IPS-18c (cell line): ENCODE results near the gene AOPEP.

Experiments used
- H3K4me3 ChIP-seq: 2 replicates; pipeline ENCODE4 v1.7.0; 2013; ENCODE audit warnings: low read depth, mild to moderate bottlenecking, low read length, moderate library complexity; ENCODE audit not compliant: insufficient read depth
- H3K9me3 ChIP-seq: one replicate; pipeline ENCODE4 v1.6.1; 2013; ENCODE audit warnings: mild to moderate bottlenecking, low read length, moderate library complexity; ENCODE audit not compliant: control insufficient read depth, insufficient read depth

The AOPEP gene

DNA sequence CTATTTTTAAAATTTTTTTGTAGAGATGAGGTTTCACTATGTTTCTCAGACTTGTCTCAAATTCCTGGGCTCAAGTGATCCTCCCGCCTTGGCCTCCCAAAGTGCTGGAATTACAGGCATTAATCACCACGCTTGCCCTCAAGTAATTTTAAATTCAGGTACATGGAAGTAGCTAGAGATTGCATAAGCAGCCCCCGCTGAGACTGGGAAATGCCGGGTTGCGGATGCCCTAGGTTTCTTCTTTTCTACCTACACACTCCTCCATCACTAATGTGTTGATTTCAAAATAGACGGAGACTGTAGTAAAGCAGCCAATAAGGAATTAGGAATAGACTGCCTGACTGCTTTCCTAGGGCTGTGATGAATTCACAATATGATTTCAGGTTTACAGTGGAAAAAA is 388.6 kb downstream of the AOPEP start:
- H3K9me3 ChIP-seq = no peaks in the 10 kb centered on the region
- no peak overlapping the region for H3K4me3 ChIP-seq

DNA sequence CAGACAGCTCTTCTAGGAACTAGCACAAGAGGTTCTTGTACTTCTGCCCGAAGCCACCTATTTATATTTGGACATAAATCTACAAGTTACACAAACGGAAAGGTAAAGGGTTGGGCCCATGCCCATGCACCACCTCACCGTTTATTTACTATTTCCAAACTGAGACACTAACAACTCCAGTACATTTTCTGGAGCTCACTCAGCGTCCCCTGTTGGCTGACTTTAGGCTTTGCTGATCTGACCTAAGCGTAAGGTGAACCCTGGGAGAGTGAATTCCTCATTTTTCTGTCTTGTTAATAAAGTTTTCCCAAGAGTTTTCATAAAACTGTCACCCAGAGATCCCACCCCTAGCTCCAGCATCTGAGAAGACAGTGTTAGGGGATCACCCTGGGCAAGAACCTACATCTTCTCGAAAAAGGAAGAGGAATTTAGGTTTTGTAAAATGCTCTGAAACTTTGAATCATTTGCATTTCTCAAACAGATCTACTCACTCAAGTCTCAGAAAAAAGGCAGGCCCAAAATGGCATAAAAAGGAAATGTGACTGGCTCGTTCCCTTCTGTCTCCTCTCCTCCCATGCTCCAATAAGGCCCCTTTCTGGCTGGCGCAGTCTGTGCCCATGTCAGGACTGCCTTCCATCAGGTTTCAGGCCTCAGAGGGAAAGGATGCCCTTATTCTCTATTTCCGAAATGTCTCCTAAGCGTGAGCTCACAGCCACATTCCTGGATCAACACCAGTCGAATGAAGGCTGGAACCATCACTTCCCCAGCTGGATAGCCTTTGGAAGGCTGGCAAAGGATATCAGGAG is 389.7 kb downstream of the AOPEP start:
- H3K9me3 ChIP-seq = no peaks in the 10 kb centered on the region
- H3K4me3 ChIP-seq = no peak overlapping the region

- Histone ChIP-seq H3K4me3 (no peak overlapping the region), H3K9me3 (no peaks in the 10 kb centered on the region)
These were observed 390.3 kb downstream of the AOPEP start for GRCh38 chr9:95116808-95117204.

DNA sequence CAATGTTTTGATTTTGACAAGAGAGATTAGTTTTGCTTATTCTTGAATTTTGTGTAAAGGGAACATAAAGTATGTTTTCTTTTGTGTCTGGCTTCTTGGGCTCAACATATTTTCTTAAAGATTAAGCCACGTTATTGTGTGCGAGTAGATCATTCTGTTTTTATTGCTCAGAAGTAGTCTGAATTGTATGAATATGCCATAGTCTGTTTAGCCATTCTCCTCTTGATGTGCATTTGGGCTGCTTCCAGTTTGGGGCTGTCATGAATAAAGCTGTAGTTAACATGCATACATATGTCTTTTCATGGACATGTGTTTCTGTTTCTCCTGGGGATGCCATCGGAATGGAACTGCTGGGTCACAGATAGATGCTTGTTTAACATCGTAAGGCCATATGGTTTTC is 392.1 kb downstream of the AOPEP start:
- Histone ChIP-seq H3K4me3 (no peak overlapping the region), H3K9me3 (no peaks in the 10 kb centered on the region)

GRCh38 chr9:95120781-95121370 is 394.4 kb downstream of the AOPEP start:
- no peak overlapping the region for H3K4me3 ChIP-seq
- H3K9me3 ChIP-seq = no peaks in the 10 kb centered on the region

DNA sequence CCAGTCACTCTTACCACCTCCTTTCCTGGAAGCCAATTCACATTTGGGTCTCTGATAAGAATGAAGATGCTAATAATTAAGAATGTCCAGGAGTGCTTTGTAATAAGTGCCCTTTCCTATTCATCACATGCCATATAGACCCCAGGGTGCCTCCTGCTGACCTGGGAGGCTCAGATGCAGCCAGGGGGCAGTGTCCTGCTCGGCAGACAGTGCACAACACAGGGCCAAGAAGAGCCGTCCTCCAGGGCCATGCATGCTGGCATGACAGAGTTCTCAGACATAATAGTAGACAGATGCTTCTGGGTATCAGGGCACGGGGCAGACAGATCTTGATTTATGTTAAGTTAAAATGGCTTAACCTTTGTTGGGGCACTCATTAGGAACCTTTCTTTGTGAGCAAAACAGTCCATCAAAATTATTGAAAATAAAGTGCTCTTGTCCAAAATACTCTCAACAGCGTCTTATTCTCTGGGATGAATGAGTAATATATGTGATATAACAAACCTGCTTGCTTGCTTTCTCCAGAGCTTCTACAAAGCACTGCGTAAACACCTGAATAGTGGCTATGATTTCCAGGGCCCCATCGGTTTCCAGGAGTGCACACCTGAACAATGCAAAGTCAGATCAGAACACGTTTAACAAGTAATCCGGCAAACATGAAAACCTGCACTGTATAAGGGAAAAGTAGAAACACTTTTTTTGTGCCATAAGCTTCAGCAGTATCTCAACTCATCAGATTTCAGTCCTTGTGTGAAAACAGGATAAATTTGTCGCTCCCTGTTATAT is 398.3 kb downstream of the AOPEP start:
- no peak overlapping the region for H3K4me3 ChIP-seq
- no peaks in the 10 kb centered on the region for H3K9me3 ChIP-seq

- H3K9me3 ChIP-seq = no peaks in the 10 kb centered on the region
- H3K4me3 ChIP-seq = no peak overlapping the region
These were observed 399.2 kb downstream of the AOPEP start for GRCh38 chr9:95125652-95126051.

GRCh38 chr9:95126739-95127138 is 400.2 kb downstream of the AOPEP start:
- H3K4me3 ChIP-seq = no peak overlapping the region

GRCh38 chr9:95127249-95128176 is 401.0 kb downstream of the AOPEP start:
- H3K9me3 ChIP-seq = no peaks in the 10 kb centered on the region
- peak overlapping the region; percentile 42 for H3K4me3 ChIP-seq

More at GRCh38 chr9:95126739-95127138, 400.2 kb downstream of the AOPEP start:
- no peaks in the 10 kb centered on the region for H3K9me3 ChIP-seq

DNA sequence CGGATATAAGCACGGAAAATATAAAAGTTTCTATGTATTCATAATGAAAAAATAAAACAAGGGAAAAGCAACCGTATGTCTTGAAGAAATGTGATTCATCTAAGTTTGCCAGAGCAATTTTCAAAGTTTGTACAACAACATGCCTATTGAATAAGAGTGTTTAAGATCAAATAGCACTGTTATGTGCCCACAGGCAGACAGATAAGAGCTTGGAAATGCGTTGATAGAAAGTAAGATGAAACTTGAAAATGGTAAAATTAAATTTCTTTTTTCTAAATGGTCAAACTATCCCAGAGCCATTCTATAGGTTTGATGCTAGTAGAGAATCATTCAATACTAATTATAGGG is 401.7 kb downstream of the AOPEP start:
- H3K9me3 ChIP-seq = no peaks in the 10 kb centered on the region
- no peak overlapping the region for H3K4me3 ChIP-seq

- H3K9me3 ChIP-seq = no peaks in the 10 kb centered on the region
- no peak overlapping the region for H3K4me3 ChIP-seq
These were observed 403.2 kb downstream of the AOPEP start for GRCh38 chr9:95129476-95130291.

- H3K4me3 ChIP-seq = no peak overlapping the region
These were observed 404.0 kb downstream of the AOPEP start for GRCh38 chr9:95130484-95130883.

GRCh38 chr9:95131023-95131943 is 404.8 kb downstream of the AOPEP start:
- Histone ChIP-seq H3K4me3 (no peak overlapping the region), H3K9me3 (no peaks in the 10 kb centered on the region)

More at GRCh38 chr9:95130484-95130883, 404.0 kb downstream of the AOPEP start:
- H3K9me3 ChIP-seq = no peaks in the 10 kb centered on the region

DNA sequence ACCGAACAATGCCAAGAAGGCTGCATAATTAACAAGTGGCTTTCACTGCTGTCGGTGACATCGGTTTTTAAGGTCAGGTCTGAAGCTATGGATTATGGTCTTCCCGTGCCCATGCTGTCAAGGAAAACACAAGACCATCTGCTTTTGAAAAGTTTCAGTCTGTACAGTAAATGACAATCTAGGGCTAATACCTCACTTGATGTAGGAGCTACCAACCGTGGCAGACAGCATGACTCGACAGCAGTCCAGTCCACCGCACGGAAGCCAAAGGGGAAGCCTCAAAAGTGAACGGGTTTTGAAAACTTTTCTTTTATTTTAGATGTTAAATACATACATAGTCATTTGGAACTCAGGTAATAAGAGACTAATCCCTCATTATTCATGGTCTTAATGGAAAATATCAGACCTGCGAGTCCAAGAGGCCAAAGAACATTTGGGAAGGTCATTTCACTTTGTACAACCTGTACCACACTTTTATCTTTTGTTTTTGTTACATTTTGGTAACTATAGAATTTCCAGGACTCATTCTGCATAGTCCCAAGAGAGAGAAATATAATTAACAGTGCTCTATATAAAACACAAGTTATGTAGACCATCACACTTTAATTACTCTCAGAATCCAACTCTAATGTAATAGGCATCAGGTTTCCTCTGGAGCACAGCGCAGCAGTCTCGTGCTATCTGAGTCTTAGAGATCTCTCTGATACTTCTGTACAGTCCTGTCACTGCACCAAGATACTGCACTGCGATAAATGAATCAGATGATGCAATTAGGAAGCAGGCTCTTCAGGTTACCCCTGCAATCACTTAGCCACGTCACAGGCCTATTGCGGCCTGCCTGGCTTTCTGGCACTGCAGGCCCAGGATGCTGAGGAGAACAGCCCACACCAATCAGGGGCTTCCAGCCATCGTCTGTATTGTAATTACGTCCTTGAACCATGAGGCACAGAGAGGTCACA is 406.1 kb downstream of the AOPEP start:
- no peaks in the 10 kb centered on the region for H3K9me3 ChIP-seq
- H3K4me3 ChIP-seq = no peak overlapping the region

GRCh38 chr9:95133325-95133705 is 406.8 kb downstream of the AOPEP start:
- Histone ChIP-seq H3K4me3 (no peak overlapping the region), H3K9me3 (no peaks in the 10 kb centered on the region)
